NCI-H510A (cell line): ENCODE results near the gene APOL1.

ENCODE experiments used
- DNase-seq: peaks from one replicate; lab custom pipeline; 2025; lab: John Stamatoyannopoulos, UW

The APOL1 gene

DNA sequence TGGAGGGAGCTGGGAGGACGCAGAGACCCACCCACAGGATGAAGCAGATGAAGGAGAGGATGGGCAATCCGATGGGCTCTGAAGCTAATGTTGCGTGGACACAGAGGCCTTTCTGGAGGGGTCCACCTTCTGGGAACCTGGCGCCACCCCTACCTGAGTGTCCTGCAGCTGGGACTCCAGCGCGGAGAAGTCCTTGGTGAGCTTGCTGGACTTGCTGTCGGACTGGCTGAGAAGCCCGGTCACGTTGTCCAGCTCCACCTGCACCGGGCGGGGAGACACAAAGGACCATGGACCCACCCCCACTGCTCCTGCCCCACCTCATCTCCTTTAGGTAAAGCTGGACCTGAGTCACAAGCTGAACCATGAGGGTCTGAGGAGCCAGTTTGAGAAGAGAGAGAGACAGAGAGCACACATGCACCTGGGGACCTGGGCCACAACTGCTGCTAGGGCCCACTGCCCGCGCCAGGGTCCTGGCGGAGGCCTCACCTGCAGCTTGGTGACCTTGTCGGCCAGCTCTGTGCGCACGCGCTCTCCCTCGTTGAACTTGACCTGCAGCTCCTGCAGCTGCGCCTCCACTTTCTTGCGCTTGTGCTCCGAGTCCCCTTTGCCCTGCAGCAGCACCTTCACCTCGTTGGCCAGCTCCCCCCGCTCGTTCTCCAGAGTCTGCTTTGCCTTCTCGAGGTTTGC is 40.8 kb downstream of the APOL1 start:
- DNase-seq = no peak

DNA sequence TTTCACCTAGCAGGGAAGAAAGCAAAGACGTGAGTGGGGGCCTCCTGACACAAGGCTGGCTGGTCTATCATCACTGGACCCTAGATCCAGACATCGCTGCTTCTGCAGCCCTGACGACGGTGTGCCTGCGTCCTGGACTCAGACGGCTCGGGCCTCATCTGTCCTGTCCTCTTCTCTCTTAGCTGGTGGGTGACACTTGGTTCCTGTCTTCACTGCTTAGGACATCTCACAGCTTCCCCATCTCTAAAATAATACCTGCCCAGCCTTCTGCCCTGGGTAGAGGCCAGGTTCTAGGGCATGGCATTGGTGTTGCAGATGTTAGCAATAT is 41.3 kb downstream of the APOL1 start:
- DNase-seq = no peak

DNA sequence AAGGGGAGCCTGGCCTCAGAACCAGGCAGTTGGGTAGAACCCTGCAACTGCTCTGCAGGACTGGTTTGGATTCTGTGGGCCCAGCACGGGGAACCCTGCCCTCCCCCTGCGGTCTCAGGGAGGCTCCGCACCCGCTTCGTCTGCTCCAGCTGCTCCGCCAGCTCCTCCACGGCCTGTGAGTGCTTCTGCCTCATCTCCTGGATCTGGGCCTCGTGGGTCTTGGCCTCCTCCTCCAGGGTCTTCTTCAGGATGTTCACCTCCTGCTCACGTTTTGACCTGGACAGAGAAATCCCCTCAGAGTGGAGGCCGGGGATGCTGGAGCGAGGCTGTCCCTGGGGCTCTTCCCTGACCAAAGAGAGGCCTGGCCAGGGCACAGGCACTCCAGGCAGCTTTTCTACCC is 41.9 kb downstream of the APOL1 start:
- DNase-seq = no peak

DNA sequence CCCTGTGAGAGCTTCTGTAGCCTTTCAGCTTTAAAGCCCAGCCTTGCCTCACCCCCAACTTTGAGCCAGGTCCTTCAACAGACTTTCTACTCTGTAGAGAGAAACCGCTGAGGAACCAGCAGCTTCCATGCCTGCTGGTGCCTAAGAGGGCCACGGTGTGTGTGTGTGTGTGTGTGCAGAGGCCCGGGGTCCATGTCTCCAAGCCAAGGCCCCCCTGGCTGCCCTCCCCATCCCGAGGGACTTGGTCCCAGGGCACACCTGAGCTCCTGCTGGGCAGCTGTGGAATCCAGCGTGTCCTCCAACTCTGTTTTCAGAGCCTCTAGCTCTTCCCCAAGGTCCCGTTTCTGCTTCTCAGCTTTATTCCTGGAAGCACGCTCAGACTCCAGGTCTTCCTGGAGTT is 42.3 kb downstream of the APOL1 start:
- DNase-seq = no peak

DNA sequence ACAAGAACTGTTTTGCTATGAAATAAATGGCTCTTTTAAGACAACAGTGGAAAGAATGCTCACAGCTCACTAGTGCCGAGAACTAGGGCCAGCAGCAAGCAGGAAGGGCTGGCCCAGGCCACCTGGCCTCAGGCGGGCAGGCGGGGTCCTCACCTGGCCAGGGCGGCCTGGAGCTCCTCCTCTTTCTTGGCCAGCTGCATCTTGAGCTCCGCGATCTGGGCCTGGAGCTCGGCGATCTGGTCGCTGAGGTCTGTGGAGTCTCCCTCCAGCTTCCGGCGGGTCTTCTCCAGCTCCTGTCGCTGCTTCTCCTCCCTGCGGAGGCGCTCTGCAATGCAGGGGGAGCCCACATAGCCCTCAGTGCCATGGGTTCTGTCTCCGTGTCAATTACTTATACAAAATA is 43.8 kb downstream of the APOL1 start:
- no peak for DNase-seq

DNA sequence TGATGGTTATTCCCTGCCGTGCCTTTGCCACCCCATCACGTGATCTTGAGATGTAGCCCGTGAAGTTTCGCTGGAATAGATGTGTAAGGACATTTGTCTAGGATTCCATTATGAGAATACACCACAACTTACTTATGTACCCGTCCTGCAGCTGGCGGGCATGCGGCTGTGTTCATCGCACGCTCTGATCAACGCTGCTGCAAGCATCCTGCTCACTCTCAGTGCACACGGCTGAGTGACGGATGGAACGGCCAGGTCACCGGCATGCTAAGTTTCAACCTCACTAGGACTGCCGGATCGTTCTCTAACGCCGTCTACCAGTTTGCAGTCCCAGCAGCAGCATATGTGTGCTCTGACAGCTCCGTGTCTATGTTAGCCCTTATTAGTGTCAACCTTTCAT is 44.6 kb downstream of the APOL1 start:
- no peak for DNase-seq

DNA sequence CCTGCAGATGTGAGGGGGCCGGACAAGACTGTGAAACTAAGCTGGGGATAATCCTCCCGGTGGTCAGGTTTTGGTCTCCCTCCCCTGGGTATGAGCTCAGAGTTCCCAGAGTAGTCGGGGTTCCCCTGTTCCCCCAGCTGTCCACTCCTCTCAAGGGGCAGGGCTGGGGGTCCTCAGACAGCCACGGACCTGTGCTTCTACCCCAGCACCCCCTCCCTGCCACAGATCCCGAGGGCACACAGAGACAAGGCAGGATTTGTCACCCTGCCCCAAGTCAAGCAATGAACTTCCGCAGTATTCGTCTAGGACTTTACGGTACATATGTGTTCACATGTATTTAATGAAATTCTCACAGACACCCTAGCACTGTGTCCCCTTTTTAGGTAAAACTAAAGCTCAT is 45.2 kb downstream of the APOL1 start:
- no peak for DNase-seq

DNA sequence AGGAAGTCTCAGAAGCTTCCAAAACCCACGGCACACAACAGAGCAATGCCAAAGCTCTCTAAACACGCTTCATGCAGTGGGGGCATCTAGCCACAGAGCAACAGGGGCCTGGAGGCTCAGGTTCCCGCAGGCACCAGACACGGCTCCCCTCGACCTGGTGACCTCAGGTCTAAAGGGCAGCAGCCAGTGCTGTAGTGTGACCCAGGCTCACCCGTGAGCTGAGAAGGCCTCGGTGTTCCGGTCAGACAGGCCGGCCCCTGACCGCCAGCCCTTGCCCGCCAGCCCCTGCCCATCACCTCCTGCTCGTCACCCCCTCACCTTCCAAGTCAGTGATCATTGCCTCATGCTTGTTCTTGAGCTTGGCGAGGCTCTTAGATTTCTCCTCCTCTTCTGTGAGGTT is 45.7 kb downstream of the APOL1 start:
- DNase-seq = no peak

DNA sequence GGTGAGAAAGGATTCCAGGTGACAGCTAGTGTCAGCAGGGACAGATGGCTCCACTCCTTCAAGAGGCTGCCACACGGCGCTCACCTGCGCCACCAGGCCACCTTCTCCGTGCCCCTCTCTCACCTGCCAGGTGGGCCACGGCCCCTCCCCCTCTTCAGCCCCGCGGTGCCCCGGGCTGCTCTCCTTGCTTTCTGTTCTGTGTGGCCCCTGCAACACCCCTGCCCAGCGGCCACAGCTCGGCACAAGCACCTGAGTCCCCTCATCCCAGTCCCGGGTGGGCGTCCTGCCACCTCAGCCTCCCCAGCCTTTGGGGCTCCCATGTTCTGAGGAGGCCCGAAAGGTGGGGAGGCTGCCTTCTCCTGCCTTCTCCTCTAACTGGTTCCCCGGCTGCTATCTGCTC is 46.4 kb downstream of the APOL1 start:
- DNase-seq = no peak

DNA sequence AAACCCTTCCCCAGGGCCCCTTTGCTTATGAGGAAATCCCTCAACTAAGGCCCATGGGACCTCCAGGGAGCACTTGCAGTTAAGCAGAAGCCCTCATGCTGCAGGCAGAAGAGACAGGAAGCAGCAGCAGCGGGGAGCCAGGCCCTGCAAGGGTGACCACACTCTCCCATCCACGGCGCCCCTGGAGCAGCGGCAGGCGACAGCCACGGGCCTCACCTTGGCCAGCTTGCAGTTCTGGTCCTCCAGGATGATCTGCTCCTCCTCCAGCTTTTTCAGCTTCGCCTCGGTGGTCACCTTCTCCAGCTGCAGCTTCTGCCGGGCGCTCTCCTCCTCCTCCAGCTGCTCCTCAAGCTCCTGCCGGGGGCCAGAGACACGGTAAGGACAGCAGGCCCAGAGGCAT is 47.0 kb downstream of the APOL1 start:
- no peak for DNase-seq

DNA sequence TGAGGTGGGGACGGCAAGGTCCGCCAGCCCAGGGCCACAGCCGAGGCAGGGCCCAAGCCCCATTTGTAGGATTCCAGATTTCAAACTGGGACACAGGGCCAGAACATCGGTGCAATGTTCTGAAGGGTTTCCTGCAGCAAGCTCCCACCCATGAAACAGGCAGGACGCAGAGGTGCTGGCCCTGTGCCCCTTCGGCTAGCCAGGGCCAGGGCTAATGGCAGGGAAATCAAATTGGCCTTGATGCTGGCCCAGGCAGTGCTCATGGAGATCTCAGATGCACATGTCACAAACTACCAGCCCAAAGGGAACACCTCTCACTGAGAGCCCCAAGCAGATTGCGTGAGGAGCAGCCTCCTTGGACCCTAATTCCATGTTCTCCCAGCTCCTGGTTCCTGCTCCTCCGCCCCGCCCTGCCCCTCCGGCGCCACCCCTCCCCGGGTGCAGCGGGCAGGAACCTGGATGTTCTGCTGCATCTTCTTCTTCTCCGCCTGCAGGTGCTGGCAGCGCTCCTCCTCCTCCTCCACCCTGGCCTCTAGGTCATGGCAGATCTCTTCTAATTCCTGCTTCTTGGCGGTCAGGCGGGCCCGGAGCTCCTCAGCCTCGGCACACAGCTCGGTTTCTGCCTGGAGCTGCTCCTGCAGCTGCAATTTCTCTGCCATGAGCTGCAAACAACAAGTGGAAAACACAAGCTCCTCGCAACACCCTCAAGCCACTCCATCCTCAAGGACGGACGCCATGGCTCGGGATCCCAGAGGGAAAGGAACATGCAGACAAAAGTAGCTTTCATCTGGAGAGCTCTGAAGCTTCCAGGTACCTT is 47.7 kb downstream of the APOL1 start:
- no peak for DNase-seq

DNA sequence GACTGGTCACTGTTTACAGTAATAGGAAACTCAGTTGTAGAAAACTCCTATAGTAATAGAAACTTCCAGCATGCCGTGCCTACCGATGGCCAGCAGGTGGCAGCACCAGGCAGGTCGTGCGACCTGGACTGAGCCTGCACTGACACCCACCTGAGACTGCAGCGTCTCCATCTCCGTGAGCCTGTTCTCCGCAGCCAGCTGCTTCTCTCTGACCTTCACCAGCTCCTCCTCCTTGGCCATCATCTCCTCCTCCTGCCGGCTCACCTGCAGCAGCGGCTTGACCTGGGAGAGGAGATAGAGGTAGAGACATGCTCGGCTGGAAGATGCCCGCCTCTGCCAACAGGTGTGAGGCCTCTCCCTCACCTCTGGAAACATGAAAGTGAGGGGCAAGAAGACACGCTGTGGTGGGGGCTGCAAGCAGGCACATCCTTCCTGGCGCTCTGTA is 48.5 kb downstream of the APOL1 start:
- peak; percentile 42 for DNase-seq

DNA sequence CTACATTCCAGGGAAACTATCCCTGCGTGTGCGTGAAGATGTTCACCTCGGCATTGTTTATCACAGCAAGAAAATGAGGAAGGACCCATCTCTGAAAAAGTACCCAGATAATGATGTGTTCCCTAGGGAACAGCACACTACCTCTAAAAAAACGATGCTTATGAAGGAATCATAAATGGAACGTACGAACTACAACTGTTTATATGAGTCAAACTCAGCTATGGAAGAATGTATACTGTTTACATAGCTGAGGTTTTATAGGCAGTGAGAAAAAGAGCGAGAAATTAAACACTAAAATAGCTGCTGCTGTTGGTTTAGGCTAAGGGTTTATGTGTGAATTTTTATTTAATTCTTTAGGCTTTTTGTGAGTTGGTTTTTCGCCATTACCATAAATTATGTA is 48.9 kb downstream of the APOL1 start:
- no peak for DNase-seq

DNA sequence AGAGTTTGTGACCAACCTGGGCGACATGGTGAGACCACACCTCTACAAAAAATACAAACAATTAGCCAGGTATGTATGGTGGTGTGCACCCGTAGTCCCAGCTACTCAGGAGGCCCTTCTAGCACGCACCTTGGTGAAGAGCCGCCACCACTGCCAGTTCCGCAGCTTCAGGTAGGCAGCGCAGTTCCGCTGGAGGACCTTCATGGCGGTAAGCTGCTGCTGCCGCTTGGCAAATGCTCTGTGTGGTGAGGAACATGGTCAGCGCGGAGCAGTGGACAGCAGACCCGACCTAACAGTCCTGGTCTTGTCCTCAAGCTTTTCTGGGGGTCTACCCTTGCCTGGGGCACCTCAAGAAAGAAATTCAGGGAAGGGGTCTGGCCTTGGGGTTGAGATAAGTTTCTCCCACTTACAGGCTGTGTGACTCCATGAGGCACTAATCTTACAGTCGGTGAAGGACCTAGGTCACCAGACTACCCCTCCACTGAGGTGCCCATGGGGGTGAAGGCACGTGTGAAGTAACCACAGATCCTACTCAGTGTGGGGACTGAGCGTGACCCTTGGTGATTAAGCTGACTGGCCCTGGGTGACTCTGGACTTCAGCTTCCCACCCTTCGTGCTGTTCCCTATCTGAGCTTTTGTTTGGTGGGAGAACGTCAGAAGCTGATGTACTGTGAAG is 49.6 kb downstream of the APOL1 start:
- no peak for DNase-seq

DNA sequence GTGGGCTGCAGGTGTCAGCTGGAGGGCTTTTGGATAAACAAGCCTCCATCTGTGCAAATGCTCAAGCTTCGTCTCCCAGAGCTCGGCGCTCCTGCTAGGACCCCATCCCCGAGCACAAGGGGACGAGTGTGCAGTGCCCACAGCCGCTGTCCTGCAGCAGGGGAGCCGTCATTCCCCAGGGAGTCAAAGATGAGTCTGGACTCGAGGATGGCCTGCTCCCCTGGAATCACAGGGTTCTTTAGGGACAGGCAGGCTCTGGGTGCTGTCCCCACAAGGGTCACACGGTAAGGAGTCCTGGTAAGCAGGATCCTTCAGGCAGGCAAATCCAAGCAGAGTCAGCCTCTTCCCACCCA is 50.2 kb downstream of the APOL1 start:
- no peak for DNase-seq

DNA sequence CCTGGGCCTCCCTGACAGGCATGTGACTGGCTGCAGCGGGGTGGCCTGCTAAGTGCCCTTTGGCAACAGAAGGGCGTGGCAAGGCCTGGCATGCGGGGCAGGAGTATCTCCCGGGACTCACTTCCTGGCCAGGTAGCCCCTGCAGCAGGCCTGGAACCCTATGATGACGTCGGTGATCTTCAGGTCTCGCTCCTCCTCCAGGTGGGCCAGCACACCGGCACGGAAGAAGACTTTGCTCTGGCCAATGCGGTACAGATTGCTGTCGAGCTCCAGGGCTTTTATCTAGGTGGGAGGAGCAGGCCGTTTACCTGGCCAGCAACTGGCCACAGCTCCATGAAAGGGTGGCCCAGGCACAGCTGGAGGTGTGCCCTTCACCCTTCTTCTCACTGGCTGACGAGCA is 50.9 kb downstream of the APOL1 start:
- no peak for DNase-seq

DNA sequence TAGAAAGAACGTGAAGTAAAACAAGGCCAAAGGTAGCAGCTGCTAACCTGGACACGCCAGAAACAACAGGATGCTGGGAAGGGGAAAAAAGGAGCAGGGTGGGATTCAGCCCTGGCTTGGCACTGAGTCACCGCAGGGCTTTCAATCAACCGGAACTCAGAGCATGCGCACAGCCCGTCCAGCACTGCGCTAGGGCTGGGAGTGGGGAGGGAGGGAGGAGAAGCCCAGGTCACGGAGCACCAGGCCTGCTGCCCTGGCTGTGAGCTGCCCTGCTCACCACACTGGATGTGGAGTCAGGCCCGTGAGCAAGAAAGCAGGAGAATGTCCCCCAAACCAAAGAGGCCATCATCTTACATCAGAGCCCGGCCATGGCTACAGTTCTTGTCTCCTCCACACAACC is 51.5 kb downstream of the APOL1 start:
- no peak for DNase-seq

DNA sequence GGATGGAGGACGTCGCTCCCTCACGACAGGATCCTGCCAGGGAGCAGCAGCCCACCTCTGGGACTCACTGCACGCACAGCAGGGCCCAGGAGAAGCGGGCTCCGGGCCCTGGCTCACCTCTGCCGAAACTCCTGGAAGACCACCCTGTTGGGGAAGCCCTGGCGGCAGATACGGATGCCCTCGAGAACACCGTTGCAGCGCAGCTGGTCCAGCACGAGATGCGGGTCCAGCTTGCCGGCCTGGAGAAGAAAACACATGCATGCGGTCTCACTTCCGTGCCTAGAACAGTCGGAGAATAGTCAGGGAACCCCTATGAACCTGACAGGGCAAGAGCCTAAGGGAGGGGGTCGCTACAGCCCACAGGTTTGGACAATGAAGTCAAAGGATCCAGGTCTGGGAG is 52.9 kb downstream of the APOL1 start:
- no peak for DNase-seq

DNA sequence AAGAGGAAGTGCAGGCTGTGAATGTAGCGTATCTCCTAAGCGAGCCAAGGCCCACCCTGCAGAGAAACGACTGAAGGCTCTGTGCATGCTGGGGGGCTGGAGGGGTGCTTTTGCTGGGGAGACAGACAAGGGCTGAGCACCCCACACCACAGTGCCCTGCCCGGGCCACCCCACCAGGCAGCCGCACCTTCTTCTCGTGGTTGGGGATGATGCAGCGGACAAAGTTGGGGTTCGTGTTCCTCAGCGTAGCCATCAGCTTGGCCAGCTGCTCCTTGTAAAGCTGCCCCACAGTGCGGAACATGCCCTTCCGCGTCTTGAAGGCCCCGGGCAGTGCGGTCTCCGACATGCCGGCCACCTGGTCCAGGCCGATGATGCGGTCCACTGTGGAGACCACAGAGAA is 53.3 kb downstream of the APOL1 start:
- DNase-seq = no peak

DNA sequence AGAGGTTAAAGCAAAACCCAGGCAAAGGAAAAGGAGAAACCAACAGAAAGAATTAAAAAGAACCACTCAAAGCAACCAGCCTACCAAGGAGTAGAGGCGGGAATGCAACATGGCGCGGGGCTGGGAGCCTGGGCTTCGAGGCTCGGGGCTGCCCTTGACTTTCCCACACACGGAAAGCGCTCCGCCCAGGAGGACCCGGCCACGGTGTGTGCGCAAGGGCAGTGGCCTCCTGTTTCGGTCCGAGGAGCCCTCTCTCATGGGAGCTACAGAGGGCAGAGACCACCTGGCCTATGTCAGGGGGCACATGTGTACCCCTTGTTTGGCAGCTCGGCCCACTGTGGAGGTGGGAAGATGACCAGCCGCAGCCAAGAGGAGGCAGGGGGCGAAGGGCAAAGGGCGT is 55.9 kb downstream of the APOL1 start:
- no peak for DNase-seq

DNA sequence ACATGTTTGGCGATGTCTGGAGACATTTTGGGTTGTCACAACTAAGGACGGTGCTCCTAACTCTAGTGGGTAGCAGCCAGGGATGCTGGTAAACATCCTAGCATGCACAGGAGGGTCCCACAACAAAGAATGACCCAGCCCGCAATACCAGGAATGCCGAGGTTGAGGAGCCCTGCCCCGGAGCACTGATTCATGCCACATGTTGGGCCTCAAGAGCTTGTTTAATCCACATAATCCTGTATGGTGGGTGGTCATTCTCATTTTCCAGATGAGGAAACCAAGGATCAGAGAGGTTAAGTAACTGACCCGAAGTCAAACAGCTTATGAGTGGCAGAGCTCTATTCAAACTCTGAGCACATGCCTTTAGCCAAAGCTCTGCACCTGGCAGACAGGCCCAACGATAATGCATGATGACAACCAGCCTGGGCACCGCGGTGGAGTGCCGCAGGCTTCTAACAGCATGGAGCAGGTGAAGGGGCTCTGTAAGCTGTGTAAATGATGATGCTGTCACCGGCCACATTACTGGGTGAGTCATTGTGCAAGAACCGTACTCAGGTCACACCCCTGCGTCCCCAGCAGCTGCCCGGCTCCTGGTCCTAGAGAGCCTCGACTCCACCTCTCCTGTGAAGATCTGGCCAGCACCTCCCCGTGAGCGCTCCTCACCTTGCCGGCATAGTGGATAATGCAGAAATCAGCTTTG is 58.6 kb downstream of the APOL1 start:
- DNase-seq = no peak

DNA sequence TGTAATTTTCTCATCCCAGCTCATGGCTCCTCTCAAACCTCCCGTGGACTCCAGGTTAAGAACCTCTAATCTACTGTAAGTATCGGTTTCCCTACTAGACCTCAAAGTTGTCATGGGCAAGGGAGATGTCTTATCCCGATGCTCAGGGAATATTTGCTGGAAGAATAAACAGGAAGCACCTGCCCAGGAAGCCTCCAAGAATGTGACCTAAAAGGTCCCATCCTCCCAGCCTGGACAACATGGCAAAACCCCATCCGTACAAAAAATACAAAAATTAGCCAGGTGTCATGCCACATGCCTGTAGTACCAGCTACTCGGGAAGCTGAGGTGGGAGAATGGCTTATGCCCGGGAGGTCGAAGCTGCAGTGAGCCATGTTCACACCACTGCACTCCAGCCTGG is 62.4 kb downstream of the APOL1 start:
- DNase-seq = no peak

DNA sequence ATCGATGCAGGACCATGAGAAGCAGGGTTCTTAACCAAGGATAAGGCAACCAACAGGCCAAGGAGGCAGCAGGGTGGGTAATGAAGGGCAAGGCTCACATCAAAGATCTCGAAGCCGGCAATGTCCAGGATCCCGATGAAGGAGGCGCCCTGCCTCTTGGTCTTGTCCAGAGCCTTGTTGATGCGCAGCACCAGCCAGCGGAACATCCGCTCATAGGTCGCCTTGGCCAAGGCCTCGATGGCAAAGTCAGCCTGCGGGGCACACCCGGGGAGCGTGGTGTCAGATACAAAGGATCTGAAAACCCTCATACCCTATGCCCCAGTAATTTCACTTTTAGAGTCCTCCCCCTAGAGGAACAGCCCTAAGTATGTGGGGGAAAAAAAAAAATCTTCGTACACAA is 63.5 kb downstream of the APOL1 start:
- no peak for DNase-seq
